Right atrium auricular region (tissue), 2 donors: ENCODE data around the gene CNTNAP5. TPM values are rescaled to one million over a fixed set of nuclear protein-coding genes. Genes with fewer than 3 reads are reported as not detected.

Experiments used
- DNase-seq: peaks from one replicate; pipeline ENCODE4 v3.0.0-alpha.2; 2019; ENCODE audit warnings: low spot score
- H3K27ac ChIP-seq, 2 donors: fragments of 200-600 bp; sonication (generic); 1 replicate in 1 of 2; 2 replicates in 1 of 2; pipeline ENCODE4 v1.5.1; 2016 to 2019
- H3K27me3 ChIP-seq, 2 donors: fragments of 200-600 bp; sonication (generic); one replicate each; pipeline versions ENCODE4 v1.5.1 to v1.6.0; 2017 to 2019
- H3K36me3 ChIP-seq: fragments of 200-600 bp; sonication (generic); one replicate; pipeline ENCODE4 v1.5.1; 2016
- H3K4me1 ChIP-seq, 2 donors: fragments of 200-600 bp; sonication (generic); one replicate each; pipeline versions ENCODE4 v1.5.1 to v1.6.0; 2017 to 2019
- H3K4me3 ChIP-seq, 2 donors: fragments of 200-600 bp; sonication (generic); 1 replicate in 1 of 2; 2 replicates in 1 of 2; pipeline ENCODE4 v1.5.1; 2017 to 2019; ENCODE audit warnings: mild to moderate bottlenecking in 1 of 2, moderate library complexity in 1 of 2
- H3K9me3 ChIP-seq, 2 donors: fragments of 200-600 bp; sonication (generic); one replicate each; pipeline ENCODE4 v1.5.1; 2019
- CTCF ChIP-seq, 2 donors: fragments of 200-600 bp; sonication (generic); IDR thresholded peaks; one replicate each; pipeline ENCODE4 v1.5.1; 2019; ENCODE audit warnings: antibody characterized with exemption in 2 of 2
- total RNA-seq, 2 donors: library from RNA; depleted of rRNA; stranded (reverse); fragments of >200 nt; gene quantifications; one replicate each; pipeline ENCODE4 v1.1.0, GENCODE V29; 2016

CNTNAP5 gene
- total RNA-seq, 2 donors from 2014 or later = not detected

DNA sequence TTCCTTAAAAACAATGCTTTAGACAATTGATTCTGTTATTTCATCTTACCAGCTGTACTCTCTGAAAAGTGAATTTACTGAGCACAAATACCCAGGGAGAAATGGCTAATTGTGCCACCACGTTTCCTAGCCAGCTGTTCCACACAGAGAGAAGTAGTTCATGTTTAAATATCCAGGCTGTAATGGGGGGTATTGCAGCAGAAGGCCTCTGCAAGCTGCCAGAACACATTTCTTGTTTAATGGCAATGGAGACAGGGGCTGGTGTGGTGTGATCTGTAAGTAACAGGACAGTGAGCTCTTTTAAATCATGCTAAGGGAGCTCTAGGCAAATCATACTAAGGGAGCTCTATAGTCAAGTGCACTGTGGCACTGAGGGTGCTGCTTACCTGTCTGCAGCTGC lies 809.2 kb downstream of the CNTNAP5 start:
- Histone ChIP-seq H3K27me3 (no peaks in the 10 kb centered on the region), H3K9me3 (no peaks in the 10 kb centered on the region), H3K4me3 (no peak overlapping the region), H3K4me1 (no peaks in the 10 kb centered on the region), H3K36me3 (no peaks in the 10 kb centered on the region), H3K27ac (no peak overlapping the region)
- TF ChIP-seq CTCF (IDR thresholded peaks at IDR 0.05) = no peak
- no peak for DNase-seq

- no peaks in the 10 kb centered on the region for H3K4me1 ChIP-seq
- DNase-seq = no peak
- H3K9me3 ChIP-seq = no peaks in the 10 kb centered on the region
- H3K27me3 ChIP-seq = no peaks in the 10 kb centered on the region
- no peaks in the 10 kb centered on the region for H3K36me3 ChIP-seq
- no peak overlapping the region for H3K27ac ChIP-seq
- no peak for TF ChIP-seq CTCF (IDR thresholded peaks at IDR 0.05)
- H3K4me3 ChIP-seq = no peak overlapping the region
Observed at GRCh38 chr2:124835331-124835730, 810.2 kb downstream of the CNTNAP5 start.

DNA sequence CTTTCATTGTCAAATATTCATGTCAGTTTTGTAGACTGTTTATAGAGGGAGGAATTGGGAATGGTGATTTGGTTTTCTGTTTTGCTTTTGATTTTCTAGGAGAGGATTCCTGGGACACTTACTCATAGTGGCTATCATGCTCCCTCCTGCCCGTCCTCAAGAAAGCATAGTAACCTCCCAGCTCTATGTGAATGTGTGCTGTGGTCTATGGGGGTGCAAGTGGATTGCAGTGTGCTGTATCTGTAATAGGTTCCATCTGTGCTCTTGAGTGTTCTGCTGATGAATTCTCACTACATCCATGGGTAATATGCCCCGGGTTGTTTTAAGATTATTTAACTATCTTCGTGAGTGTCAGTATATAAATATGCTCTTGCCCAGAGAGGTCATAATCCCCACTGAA lies 811.3 kb downstream of the CNTNAP5 start:
- H3K27ac ChIP-seq = no peak overlapping the region
- no peak for TF ChIP-seq CTCF (IDR thresholded peaks at IDR 0.05)
- H3K9me3 ChIP-seq = no peaks in the 10 kb centered on the region
- no peak overlapping the region for H3K4me3 ChIP-seq
- no peaks in the 10 kb centered on the region for H3K36me3 ChIP-seq
- DNase-seq = no peak
- no peaks in the 10 kb centered on the region for H3K4me1 ChIP-seq
- H3K27me3 ChIP-seq = no peaks in the 10 kb centered on the region

GRCh38 chr2:124837496-124837895 lies 812.4 kb downstream of the CNTNAP5 start:
- H3K9me3 ChIP-seq = no peaks in the 10 kb centered on the region
- H3K4me1 ChIP-seq = no peaks in the 10 kb centered on the region
- H3K4me3 ChIP-seq = no peak overlapping the region
- H3K27me3 ChIP-seq = no peaks in the 10 kb centered on the region
- H3K36me3 ChIP-seq = no peaks in the 10 kb centered on the region
- no peak overlapping the region for H3K27ac ChIP-seq
- DNase-seq = no peak
- TF ChIP-seq CTCF (IDR thresholded peaks at IDR 0.05) = no peak

DNA sequence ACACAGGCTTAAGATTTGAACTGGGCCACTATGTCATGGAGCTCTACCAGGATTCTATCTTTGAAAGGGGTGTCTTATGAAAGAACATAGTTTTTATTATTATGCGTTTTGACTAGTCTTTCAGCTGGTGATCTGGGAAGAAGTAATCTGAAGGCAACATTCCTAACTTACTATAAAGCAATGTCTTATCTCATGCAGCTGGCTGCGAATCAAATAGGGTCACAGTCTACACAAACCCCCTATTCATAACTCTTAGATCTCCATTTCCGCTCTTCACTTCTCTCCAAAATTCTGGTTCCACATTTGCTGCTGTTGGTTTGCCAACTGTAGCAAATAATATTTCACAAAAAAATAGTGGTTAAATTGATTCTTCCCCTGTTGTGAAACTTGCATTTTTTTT lies 813.3 kb downstream of the CNTNAP5 start:
- H3K27me3 ChIP-seq = no peaks in the 10 kb centered on the region
- DNase-seq = no peak
- H3K4me1 ChIP-seq = no peaks in the 10 kb centered on the region
- no peaks in the 10 kb centered on the region for H3K9me3 ChIP-seq
- no peak for TF ChIP-seq CTCF (IDR thresholded peaks at IDR 0.05)
- H3K36me3 ChIP-seq = no peaks in the 10 kb centered on the region
- H3K4me3 ChIP-seq = no peak overlapping the region
- no peak overlapping the region for H3K27ac ChIP-seq

DNA sequence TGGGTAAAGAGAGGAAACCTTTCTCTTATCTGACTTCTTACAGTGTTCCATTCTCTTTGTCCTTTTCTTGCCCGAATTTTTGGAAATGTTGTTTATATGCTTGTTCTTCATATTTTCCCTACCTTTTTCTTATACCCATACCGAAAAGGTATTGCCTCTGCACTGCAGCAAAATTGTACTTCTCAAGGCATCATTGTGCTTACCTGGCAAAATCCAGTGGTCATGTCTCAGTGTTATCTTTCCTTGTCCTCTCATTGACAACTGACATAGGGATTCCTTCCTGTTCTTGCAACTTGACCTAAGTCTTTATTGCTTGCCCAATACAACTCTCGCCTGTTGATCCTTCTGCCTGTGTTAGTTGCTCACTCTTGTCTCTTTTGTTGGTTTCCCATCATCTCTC lies 842.2 kb downstream of the CNTNAP5 start:
- Histone ChIP-seq H3K4me1 (no peaks in the 10 kb centered on the region), H3K36me3 (no peaks in the 10 kb centered on the region), H3K4me3 (no peak overlapping the region), H3K27ac (no peak overlapping the region), H3K9me3 (no peaks in the 10 kb centered on the region), H3K27me3 (no peaks in the 10 kb centered on the region)
- DNase-seq = no peak
- no peak for TF ChIP-seq CTCF (IDR thresholded peaks at IDR 0.05)
